Adrenal gland (tissue), 5 donors: ENCODE data around the gene TPRG1L.

Experiments used
- CTCF ChIP-seq, 6 experiments: fragments of 450-650 bp in 4 of 6; fragments of 200-600 bp in 2 of 6; sonication (generic) in 1 of 6; IDR thresholded peaks; 1 replicate in 5 of 6; 2 replicates in 1 of 6; pipeline versions ENCODE4 v1.5.1 to v1.8.0; 2016 to 2021; ENCODE audit warnings: antibody characterized with exemption in 6 of 6, mild to moderate bottlenecking in 2 of 6, moderate library complexity in 1 of 6
- POLR2A ChIP-seq, 2 donors: fragments of 450-650 bp; IDR thresholded peaks; one replicate each; pipeline ENCODE4 v1.6.1; 2017; ENCODE audit warnings: antibody characterized with exemption in 2 of 2, mild to moderate bottlenecking in 2 of 2, moderate library complexity in 1 of 2
- donor health status: DM: no; HTN: no; CAD: no.

GRCh38 chr1:3632716-3633343 is 8.0 kb downstream of the TPRG1L start:
- TF ChIP-seq POLR2A (IDR thresholded peaks at IDR 0.05) (no peak), CTCF (IDR thresholded peaks at IDR 0.05) (no peak)
